Measurements from ENCODE around the gene OSBPL10. TPM values are rescaled to one million over a fixed set of nuclear protein-coding genes. Genes with fewer than 3 reads are reported as not detected.
A peak's percentile ranks its signal among the peaks of the same experiment; 100 is the strongest.

The OSBPL10 gene
- total and polyA plus RNA-seq, 2 donors (not counting 1 experiment from before 2014, with no cell fraction given): 88.5 to 310 TPM

- Mint-ChIP-seq H3K4me1 (peaks cover 82% of the 10 kb centered on the region), H3K27me3 (no peaks in the 10 kb centered on the region), H3K4me3 (peak overlapping the region; percentile 2), H3K9me3 (ENCODE audit: insufficient read depth) (peaks cover 7% of the 10 kb centered on the region), H3K27ac (peak overlapping the region; percentile 91)
- intact Hi-C loops (cut with micrococcal nuclease): loop anchor here (2.0 to 10.0 kb wide), 5 partner anchors 15 to 385 kb away; partner anchors contain the start of genes OSBPL10, STT3B and ZNF860
- DNase-seq (no peak), ATAC-seq (ENCODE audit: low read depth) (no peak)
- ChIA-PET POLR2A (interaction anchor here (0.6 kb wide), 1 partner anchor 470 kb away, joined by 3 read pairs; no protein-coding TSS in a partner anchor), CTCF (no interaction called here)
- 100% methylated on average over 1 of the region's 2 CpGs for WGBS (ENCODE audit: insufficient coverage)
- TF ChIP-seq CTCF (IDR thresholded peaks at IDR 0.05) (no peak), EZH2 (IDR thresholded peaks at IDR 0.05; ENCODE audit: borderline replicate concordance, insufficient read depth, low read depth, low read length, poor library complexity, severe bottlenecking) (no peak)
- Histone ChIP-seq H3K9me3 (ENCODE audit: control extremely low read depth in 1 of 3, control insufficient read depth in 2 of 3, insufficient read depth in 1 of 3, low read length in 2 of 3) (peaks cover 0 to 6% (median 4%) of the 10 kb centered on the region in 3 donors), H3K4me3 (ENCODE audit: control extremely low read depth in 1 of 5, extremely low read depth in 1 of 5, insufficient read depth in 1 of 5, low read depth in 2 of 5, low read length in 4 of 5) (no peak overlapping the region), H3K9ac (ENCODE audit: low read length) (no peak overlapping the region), H4K20me1 (ENCODE audit: control insufficient read depth, insufficient read depth, low read length, poor library complexity, severe bottlenecking) (peaks cover 13% of the 10 kb centered on the region), H3K27me3 (replicated peaks in 1 of 4; ENCODE audit: control extremely low read depth in 1 of 4, control insufficient read depth in 3 of 4, insufficient read depth in 4 of 4, low read length in 3 of 4) (no peaks in the 10 kb centered on the region), H3K79me2 (ENCODE audit: control insufficient read depth, insufficient read depth, low read length) (peaks cover 90% of the 10 kb centered on the region), H3K36me3 (replicated peaks in 1 of 2; ENCODE audit: control extremely low read depth in 1 of 2, control insufficient read depth in 1 of 2, extremely low read depth in 1 of 2, insufficient read depth in 2 of 2, low read length in 1 of 2) (peaks cover 9 to 30% of the 10 kb centered on the region in 2 experiments), H3K4me1 (ENCODE audit: control insufficient read depth in 2 of 2, insufficient read depth in 2 of 2, low read length in 2 of 2) (peaks cover 51 to 59% of the 10 kb centered on the region in 2 donors), H3K27ac (ENCODE audit: low read length in 2 of 2) (peak overlapping the region in 1 of 2 donors; percentile 79), H2AFZ (ENCODE audit: insufficient read depth, low read depth, low read length, poor library complexity, severe bottlenecking) (no peak overlapping the region), H3K4me2 (replicated peaks; ENCODE audit: low read depth, low read length, poor library complexity, severe bottlenecking) (peak overlapping the region; percentile 68)
Measured at GRCh38 chr3:31919528-31919927, 61.5 kb downstream of the OSBPL10 start.

Data from B cell (primary cell).